GM10248 (cell line): ENCODE results near the gene IER5L.

Experiments used
- CTCF ChIA-PET: fragments of 300-600 bp; sonication (Branson Sonifier 250); formaldehyde crosslinking; extraction: SDS; loops from one replicate; lab custom pipeline; 2021; ENCODE audit warnings: antibody characterized with exemption; lab: Yijun Ruan, JAX
- POLR2A ChIA-PET: fragments of 350-650 bp; sonication (Branson Sonifier 250); formaldehyde crosslinking; extraction: SDS; loops from one replicate; lab custom pipeline; 2020; ENCODE audit warnings: antibody characterized with exemption; lab: Yijun Ruan, JAX
- DNase-seq: peaks from one replicate; pipeline ENCODE4 v3.0.0; 2012; ENCODE audit errors: extremely low spot score
- CTCF ChIP-seq: IDR thresholded peaks from 2 replicates; pipeline ENCODE4 v1.5.1; 2012; ENCODE audit warnings: mild to moderate bottlenecking, low read depth; ENCODE audit errors: extremely low read depth, missing control alignments, control extremely low read depth

The IER5L gene

GRCh38 chr9:129222819-129223218 lies 44.8 kb upstream of the IER5L start:
- POLR2A ChIA-PET = no interaction called here
- TF ChIP-seq CTCF = no peak
- DNase-seq = no peak
- CTCF ChIA-PET = no interaction called here

- DNase-seq = no peak
- no peak for TF ChIP-seq CTCF
- ChIA-PET CTCF (interaction anchor here (1.3 kb wide), 1 partner anchor 12 kb away, joined by 3 read pairs; no protein-coding TSS in a partner anchor), POLR2A (no interaction called here)
These were observed 44.0 kb upstream of the IER5L start for GRCh38 chr9:129221979-129222635.

- DNase-seq = no peak
- POLR2A ChIA-PET = interaction anchor here (0.7 kb wide), 1 partner anchor 11 kb away, joined by 3 read pairs; no protein-coding TSS in a partner anchor
- CTCF ChIA-PET = interaction anchor here (0.9 to 1.3 kb wide), 3 partner anchors 11 to 47 kb away, joined by 3 read pairs; no protein-coding TSS in a partner anchor
- TF ChIP-seq CTCF = no peak
These were observed 43.2 kb upstream of the IER5L start for GRCh38 chr9:129221233-129221632.

- TF ChIP-seq CTCF = no peak
- DNase-seq = no peak
- ChIA-PET CTCF (interaction anchor here (0.9 to 1.3 kb wide), 2 partner anchors 20 to 46 kb away, joined by 3 read pairs; no protein-coding TSS in a partner anchor), POLR2A (interaction anchor here (0.7 kb wide), 1 partner anchor 11 kb away, joined by 3 read pairs; no protein-coding TSS in a partner anchor)
These were observed 42.7 kb upstream of the IER5L start for GRCh38 chr9:129220771-129221170.

GRCh38 chr9:129218918-129219317 lies 40.9 kb upstream of the IER5L start:
- no peak for DNase-seq
- ChIA-PET CTCF (no interaction called here), POLR2A (no interaction called here)
- no peak for TF ChIP-seq CTCF

- ChIA-PET POLR2A (no interaction called here), CTCF (no interaction called here)
- no peak for TF ChIP-seq CTCF
- no peak for DNase-seq
These were observed 40.2 kb upstream of the IER5L start for GRCh38 chr9:129218272-129218625.
